GM12874 (cell line): ENCODE measurements around the gene ANTXR1.

Experiments used
- TF ChIP-seq, protein P1 (sequence below): IDR thresholded peaks from 2 replicates; pipeline ENCODE4 v1.5.1; 2011; ENCODE audit warnings: low read depth, mild to moderate bottlenecking, control low read depth, low read length, moderate library complexity; ENCODE audit not compliant: insufficient read depth

The ANTXR1 gene

GRCh38 chr2:69026026-69026425, 13.0 kb downstream of the ANTXR1 start:
- TF ChIP-seq, protein P1, sequence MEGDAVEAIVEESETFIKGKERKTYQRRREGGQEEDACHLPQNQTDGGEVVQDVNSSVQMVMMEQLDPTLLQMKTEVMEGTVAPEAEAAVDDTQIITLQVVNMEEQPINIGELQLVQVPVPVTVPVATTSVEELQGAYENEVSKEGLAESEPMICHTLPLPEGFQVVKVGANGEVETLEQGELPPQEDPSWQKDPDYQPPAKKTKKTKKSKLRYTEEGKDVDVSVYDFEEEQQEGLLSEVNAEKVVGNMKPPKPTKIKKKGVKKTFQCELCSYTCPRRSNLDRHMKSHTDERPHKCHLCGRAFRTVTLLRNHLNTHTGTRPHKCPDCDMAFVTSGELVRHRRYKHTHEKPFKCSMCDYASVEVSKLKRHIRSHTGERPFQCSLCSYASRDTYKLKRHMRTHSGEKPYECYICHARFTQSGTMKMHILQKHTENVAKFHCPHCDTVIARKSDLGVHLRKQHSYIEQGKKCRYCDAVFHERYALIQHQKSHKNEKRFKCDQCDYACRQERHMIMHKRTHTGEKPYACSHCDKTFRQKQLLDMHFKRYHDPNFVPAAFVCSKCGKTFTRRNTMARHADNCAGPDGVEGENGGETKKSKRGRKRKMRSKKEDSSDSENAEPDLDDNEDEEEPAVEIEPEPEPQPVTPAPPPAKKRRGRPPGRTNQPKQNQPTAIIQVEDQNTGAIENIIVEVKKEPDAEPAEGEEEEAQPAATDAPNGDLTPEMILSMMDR: peak; percentile 49; the same call in 1 of the 2 replicates

DNA sequence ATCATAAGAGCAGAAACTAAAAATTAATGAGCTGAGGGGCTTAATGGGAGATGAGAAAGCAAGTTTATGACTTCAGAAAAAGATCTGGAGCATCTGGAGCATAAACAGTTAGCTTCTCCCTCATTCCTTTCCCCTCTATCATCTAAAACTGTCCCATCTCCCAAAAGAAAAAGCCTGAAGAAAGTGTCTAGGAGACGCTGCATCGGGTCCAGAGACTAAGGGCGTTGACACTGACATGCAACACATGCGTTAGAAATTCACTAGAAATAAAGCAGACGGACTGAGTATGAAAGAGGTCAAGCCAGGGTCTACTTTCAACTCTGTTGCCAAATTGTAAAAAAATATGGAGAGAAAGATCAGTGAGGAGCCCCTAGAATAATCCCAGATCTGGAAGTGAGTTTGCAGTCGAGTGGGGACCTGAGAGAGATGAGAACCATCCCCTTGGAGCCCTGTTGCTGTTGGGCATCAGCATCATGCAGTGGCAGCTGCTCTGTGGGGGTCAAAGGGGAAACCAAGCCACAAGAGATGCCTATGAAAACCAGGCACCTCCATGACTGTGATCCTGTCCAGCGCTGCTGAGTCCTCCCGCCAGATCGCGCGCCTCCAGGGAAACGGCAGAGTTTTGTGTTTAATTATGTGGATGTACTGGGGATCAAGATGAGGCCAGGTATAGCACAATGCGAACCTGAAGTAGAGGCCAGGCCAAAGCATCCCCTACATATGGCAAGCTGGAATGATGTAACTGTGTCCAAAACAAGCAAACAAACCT, 13.9 kb downstream of the ANTXR1 start:
- TF ChIP-seq, protein P1: no peak

DNA sequence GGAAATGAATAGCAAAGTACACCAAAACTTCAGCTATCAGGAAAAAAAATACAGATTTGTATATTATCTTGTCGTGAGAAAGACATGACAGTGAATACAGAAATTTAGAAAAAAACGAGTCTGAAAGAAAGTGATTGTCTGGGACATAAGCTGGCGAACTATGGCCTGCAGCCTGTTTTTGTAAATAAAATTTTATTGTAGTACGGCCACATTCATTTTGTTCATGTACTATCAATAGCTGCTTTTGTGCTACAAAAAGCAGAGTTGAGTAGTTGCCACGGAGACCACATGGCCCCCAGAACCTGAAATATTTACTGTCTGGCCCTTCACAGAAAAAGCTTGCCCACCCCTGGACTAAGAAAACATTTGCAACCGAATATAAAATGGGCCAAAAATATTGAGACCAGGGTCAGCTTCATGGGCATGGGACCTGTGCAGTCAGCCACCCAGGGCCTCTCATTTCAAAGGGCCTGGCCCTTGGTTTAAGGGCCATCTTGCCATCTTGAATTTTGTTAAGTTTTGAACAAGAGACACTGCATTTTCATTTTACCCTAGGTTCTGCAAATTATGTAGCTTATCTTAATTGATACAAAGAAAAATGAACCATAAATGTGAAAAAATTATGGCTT, 17.9 kb downstream of the ANTXR1 start:
- TF ChIP-seq, protein P1: no peak

DNA sequence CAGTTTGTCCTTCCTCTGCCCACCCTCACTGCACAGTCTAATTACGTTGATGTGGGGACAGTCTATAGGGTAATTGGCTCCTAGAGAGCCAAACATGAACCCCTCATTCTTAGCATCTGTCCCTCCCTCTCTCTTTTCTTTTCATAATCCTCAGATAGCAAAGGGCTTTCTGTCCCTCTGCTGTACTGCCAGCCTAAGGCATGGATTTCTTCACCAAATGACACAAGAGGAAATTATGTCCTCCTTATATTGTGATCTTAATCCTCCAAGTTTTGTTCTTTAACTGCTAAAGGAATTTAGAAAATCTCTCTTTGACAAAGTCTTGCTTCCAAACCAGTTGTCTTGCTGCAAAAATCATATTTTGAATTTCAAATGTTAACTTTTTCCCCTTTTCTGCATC, 18.5 kb downstream of the ANTXR1 start:
- TF ChIP-seq, protein P1: no peak

DNA sequence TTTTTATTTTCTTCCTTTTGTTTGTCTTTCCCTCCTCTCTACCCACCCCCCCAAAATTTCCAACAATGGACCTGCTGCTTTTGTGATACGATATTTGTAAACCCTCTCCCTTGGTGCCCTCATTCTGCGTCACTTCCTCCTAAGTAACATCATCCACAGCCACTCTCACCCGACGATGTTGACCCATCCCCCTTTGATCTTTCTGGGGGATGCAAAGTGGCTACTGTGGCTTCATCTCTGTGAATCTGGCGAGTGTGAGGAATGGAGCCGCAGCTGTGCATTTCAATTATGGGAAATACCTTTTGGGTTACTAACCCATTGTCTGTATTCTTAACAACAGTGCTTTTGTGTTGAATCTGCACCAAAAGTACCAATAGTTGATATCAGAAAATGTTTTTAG, 19.4 kb downstream of the ANTXR1 start:
- TF ChIP-seq, protein P1: no peak

- TF ChIP-seq, protein P1: no peak
These were observed 20.6 kb downstream of the ANTXR1 start for GRCh38 chr2:69033461-69034095.

- TF ChIP-seq, protein P1: no peak
These were observed 21.1 kb downstream of the ANTXR1 start for GRCh38 chr2:69034122-69034521.
